GM12874 (cell line): ENCODE data around the gene TNK1.
A peak's percentile ranks its signal among the peaks of the same experiment; 100 is the strongest.

Source experiments
- CTCF ChIP-seq: IDR thresholded peaks from 2 replicates; pipeline ENCODE4 v1.5.1; 2011; ENCODE audit warnings: low read depth, mild to moderate bottlenecking, control low read depth, low read length, moderate library complexity; ENCODE audit not compliant: insufficient read depth

Gene TNK1

DNA sequence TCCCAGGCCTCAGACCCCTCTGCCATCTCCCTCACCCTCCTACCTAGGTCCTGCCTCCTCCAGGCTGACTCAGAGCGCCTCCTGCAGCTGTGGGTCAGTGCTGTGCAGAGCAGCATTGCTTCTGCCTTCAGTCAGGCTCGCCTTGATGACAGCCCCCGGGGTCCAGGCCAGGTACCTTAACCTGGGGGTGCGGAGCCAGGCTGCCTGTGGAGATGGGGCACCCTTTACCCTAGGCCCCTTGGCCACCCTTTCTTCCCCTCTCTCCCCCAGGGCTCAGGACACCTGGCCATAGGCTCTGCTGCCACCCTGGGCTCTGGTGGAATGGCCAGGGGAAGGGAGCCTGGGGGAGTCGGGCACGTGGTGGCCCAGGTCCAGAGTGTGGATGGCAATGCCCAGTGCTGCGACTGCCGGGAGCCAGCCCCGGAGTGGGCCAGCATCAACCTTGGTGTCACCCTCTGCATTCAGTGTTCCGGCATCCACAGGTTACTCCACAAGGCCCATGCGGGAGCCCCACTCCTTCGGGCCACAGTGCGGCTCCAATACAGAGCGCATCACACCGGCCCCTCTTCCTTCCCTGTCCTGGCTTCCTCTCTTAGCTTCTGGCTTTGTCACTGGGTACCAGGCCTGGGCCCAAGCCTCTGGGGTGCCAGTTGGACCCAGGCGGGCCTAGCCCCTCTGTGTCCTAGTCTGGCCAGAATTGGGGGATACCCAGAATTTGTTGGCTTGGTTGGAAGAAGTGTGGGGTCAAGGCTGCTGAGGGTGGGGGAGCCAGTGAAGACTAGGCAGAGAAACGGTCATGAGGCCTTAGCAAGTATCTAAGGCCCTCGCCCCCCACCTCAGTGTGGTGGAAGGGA lies 33.9 kb upstream of the TNK1 start:
- no peak for TF ChIP-seq CTCF

- no peak for TF ChIP-seq CTCF
Observed at GRCh38 chr17:7347630-7348477, 33.0 kb upstream of the TNK1 start.

DNA sequence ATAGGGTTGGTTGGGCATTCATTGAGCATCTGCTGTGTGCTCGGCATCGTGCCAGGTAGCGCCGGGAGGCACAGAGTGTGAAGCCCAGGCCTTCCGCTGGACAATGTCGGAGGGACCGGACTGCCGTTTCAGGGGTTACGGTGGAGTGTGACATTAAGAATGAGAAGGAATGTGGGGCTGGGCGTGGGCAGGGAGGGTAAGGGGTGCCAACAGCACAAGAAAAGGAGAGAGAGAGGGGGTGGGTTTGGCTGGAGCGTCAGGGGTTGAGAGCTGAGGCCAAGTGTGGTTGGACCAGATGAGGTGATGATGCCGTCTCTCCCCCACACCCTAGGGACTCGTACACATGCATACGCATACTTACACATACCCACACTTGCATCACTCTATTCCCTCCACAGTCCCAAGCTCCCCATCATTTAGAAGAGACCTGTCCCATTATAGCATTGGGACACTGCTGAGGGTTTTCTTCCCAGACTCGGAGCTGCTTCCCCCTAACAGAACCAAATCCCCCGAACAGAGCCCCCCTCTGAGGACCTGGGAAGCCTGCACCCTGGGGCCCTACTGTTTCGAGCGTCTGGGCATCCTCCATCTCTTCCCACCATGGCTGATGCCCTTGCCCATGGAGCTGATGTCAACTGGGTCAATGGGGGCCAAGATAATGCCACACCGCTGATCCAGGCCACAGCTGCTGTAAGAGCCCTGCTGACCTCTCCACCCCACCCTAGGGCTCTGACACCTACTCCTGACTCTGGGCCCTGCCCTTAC lies 32.2 kb upstream of the TNK1 start:
- TF ChIP-seq CTCF, result no peak

DNA sequence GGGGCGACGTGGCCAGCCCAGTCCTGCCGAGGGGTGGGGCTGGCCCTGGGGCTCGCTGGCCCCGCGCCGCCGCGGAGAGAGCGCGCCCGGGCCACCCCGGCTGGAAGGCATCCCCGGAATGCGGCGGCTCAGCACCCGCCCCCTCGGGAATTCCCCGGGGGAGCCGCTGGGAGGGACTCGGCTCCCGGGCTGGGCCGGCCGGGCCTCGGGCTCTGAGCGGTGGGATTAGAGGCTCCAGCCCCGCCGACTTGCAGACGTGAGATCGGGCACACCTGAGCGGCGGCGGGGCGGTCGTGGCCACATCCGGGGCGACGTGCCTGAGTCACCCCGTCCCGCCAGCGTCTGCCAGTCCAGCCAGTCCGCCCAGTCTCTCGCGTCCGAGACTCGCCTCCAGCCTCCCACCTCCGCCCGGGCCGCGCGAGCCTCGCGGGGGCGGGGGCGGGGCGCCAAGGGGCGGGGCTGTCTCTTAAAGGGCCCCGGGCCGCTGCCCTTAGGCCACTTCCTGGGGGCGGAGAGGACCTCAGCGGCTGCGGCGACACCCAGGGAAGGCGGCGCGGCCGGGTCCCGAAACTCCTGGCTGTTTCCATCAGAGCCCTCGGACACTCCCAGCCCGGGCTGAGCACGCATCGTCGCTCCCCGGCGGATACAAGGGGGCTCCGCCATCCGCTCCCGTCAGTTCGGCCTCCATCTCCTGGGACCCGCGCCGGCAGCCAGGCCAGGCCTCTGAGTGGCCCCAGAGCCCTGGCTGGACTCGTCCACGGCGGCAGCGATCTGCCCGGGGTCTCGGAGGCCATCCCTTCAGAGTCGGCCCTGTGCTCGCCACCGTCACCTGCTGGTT lies 29.0 kb upstream of the TNK1 start, which contains the start of gene KCTD11:
Gene KCTD11 (plus strand): TSS at position 498 of the 838 bp plus-strand sequence.
- TF ChIP-seq CTCF, result no peak

- peak; percentile 50; the same call in 1 of the 2 replicates for TF ChIP-seq CTCF
Observed at GRCh38 chr17:7352503-7352889, 28.4 kb upstream of the TNK1 start.

GRCh38 chr17:7352910-7353635 lies 27.8 kb upstream of the TNK1 start:
- TF ChIP-seq CTCF, result no peak
